H1 (cell line): Measurements from ENCODE around the gene ZNF687.

ENCODE experiments used
- ASH2L ChIP-seq: fragments of 200-600, 300-600 bp; sonication (generic); IDR thresholded peaks from one replicate; pipeline ENCODE4 v1.7.1; 2017; ENCODE audit warnings: low read length
- CBX8 ChIP-seq: fragments of 300-800, 300-1000 bp; sonication (generic); IDR thresholded peaks from 2 replicates; pipeline ENCODE4 v1.7.1; 2016; ENCODE audit warnings: low read depth, low read length, borderline replicate concordance
- CEBPB ChIP-seq: IDR thresholded peaks from 2 replicates; pipeline ENCODE4 v1.6.1; 2012; ENCODE audit warnings: low read depth, low read length
- CTCF ChIP-seq, 3 experiments: IDR thresholded peaks; 1 replicate in 2 of 3; 2 replicates in 1 of 3; pipeline versions ENCODE4 v1.5.1 to v1.6.1; 2011; ENCODE audit warnings: low read length in 3 of 3, mild to moderate bottlenecking in 3 of 3, inconsistent platforms in 2 of 3, low read depth in 1 of 3, moderate library complexity in 1 of 3; ENCODE audit not compliant: insufficient read depth in 1 of 3; ENCODE audit errors: control extremely low read depth in 1 of 3
- EGR1 ChIP-seq: IDR thresholded peaks from 2 replicates; pipeline ENCODE4 v1.6.1; 2011; ENCODE audit warnings: low read depth, low read length, borderline replicate concordance
- EP300 ChIP-seq, 2 experiments: IDR thresholded peaks; 1 replicate in 1 of 2; 2 replicates in 1 of 2; pipeline ENCODE4 v1.6.1; 2011 to 2012; ENCODE audit warnings: low read depth in 2 of 2, low read length in 2 of 2, mild to moderate bottlenecking in 2 of 2, borderline replicate concordance in 1 of 2, inconsistent platforms in 1 of 2, moderate library complexity in 1 of 2
- FOSL1 ChIP-seq: IDR thresholded peaks from 2 replicates; pipeline ENCODE4 v1.6.1; 2011; ENCODE audit warnings: mild to moderate bottlenecking, low read depth, low read length, moderate library complexity; ENCODE audit not compliant: insufficient read depth
- KDM1A ChIP-seq: fragments of 200-600, 300-600 bp; sonication (generic); IDR thresholded peaks from 2 replicates; pipeline ENCODE4 v1.7.1; 2016; ENCODE audit warnings: mild to moderate bottlenecking, low read length, borderline replicate concordance
- ZNF274 ChIP-seq: IDR thresholded peaks from 2 replicates; pipeline ENCODE4 v1.7.0; 2012; ENCODE audit warnings: low read length, borderline replicate concordance; ENCODE audit errors: extremely low read depth

GRCh38 chr1:151254217-151255213, 27.6 kb upstream of the ZNF687 start, which contains the start of gene PSMD4:
- TF ChIP-seq EP300 (IDR thresholded peaks at IDR 0.05; ENCODE audit: borderline replicate concordance in 1 of 2, low read depth in 2 of 2, low read length in 2 of 2) (no peak), EGR1 (0 out of 2 replicates have a peak, but pooled peaks have one; percentile 31), CTCF (IDR thresholded peaks at IDR 0.05; ENCODE audit: control extremely low read depth in 1 of 3, insufficient read depth in 1 of 3, low read depth in 1 of 3, low read length in 3 of 3) (no peak), ASH2L (peak; percentile 39), KDM1A (peak; percentile 58; the same call in 1 of the 2 replicates), ZNF274 (no peak), CEBPB (no peak), FOSL1 (no peak), CBX8 (no peak)
